ENCODE data around the gene FUNDC2.

The FUNDC2 gene

GRCh38 chrX:155056471-155056870, 29.8 kb downstream of the FUNDC2 start:
- Histone ChIP-seq H3K4me1 (ENCODE audit: insufficient read depth, low read length) (peaks cover 7% of the 10 kb centered on the region; the same call in 1 of the 2 replicates), H3K36me3 (ENCODE audit: insufficient read depth, low read depth, low read length) (peaks cover 17% of the 10 kb centered on the region), H3K27ac (ENCODE audit: low read length) (no peak overlapping the region), H3K9me3 (ENCODE audit: insufficient read depth, low read depth, low read length) (no peaks in the 10 kb centered on the region), H3K27me3 (ENCODE audit: insufficient read depth, low read length) (no peaks in the 10 kb centered on the region), H3K4me3 (ENCODE audit: low read length) (no peak overlapping the region), H3K9ac (ENCODE audit: low read depth, low read length) (no peak overlapping the region)

GRCh38 chrX:155056877-155057792, 30.5 kb downstream of the FUNDC2 start:
- Histone ChIP-seq H3K27ac (ENCODE audit: low read length) (no peak overlapping the region), H3K9me3 (ENCODE audit: insufficient read depth, low read depth, low read length) (no peaks in the 10 kb centered on the region), H3K4me3 (ENCODE audit: low read length) (peak overlapping the region; percentile 50), H3K27me3 (ENCODE audit: insufficient read depth, low read length) (no peaks in the 10 kb centered on the region), H3K9ac (ENCODE audit: low read depth, low read length) (peak overlapping the region; percentile 61; the same call in 1 of the 2 replicates), H3K36me3 (ENCODE audit: insufficient read depth, low read depth, low read length) (peaks cover 12% of the 10 kb centered on the region), H3K4me1 (ENCODE audit: insufficient read depth, low read length) (peaks cover 7% of the 10 kb centered on the region; the same call in 1 of the 2 replicates)

GRCh38 chrX:155061760-155062159, 35.1 kb downstream of the FUNDC2 start:
- no peak overlapping the region for H3K9ac ChIP-seq (ENCODE audit: low read depth, low read length)
- H3K27me3 ChIP-seq (ENCODE audit: insufficient read depth, low read length): no peaks in the 10 kb centered on the region
- H3K9me3 ChIP-seq (ENCODE audit: insufficient read depth, low read depth, low read length): no peaks in the 10 kb centered on the region

GRCh38 chrX:155065035-155065734, 38.5 kb downstream of the FUNDC2 start:
- Histone ChIP-seq H3K4me3 (ENCODE audit: low read length) (no peak overlapping the region), H3K9me3 (ENCODE audit: insufficient read depth, low read depth, low read length) (no peaks in the 10 kb centered on the region), H3K27me3 (ENCODE audit: insufficient read depth, low read length) (no peaks in the 10 kb centered on the region), H3K9ac (ENCODE audit: low read depth, low read length) (no peak overlapping the region), H3K4me1 (ENCODE audit: insufficient read depth, low read length) (no peaks in the 10 kb centered on the region), H3K36me3 (ENCODE audit: insufficient read depth, low read depth, low read length) (peaks cover 4% of the 10 kb centered on the region), H3K27ac (ENCODE audit: low read length) (no peak overlapping the region)

More at GRCh38 chrX:155061760-155062159, 35.1 kb downstream of the FUNDC2 start:
- H3K27ac ChIP-seq (ENCODE audit: low read length): no peak overlapping the region
- H3K4me1 ChIP-seq (ENCODE audit: insufficient read depth, low read length): peaks cover 5% of the 10 kb centered on the region; the same call in 1 of the 2 replicates
- H3K36me3 ChIP-seq (ENCODE audit: insufficient read depth, low read depth, low read length): peaks cover 4% of the 10 kb centered on the region
- H3K4me3 ChIP-seq (ENCODE audit: low read length): no peak overlapping the region

- Histone ChIP-seq H3K27me3 (ENCODE audit: insufficient read depth, low read length) (no peaks in the 10 kb centered on the region), H3K36me3 (ENCODE audit: insufficient read depth, low read depth, low read length) (peaks cover under 1% of the 10 kb centered on the region; the same call in 1 of the 2 replicates), H3K9me3 (ENCODE audit: insufficient read depth, low read depth, low read length) (no peaks in the 10 kb centered on the region), H3K27ac (ENCODE audit: low read length) (no peak overlapping the region), H3K9ac (ENCODE audit: low read depth, low read length) (no peak overlapping the region), H3K4me3 (ENCODE audit: low read length) (no peak overlapping the region), H3K4me1 (ENCODE audit: insufficient read depth, low read length) (no peaks in the 10 kb centered on the region)
Measured at GRCh38 chrX:155068165-155068564, 41.5 kb downstream of the FUNDC2 start.

- Histone ChIP-seq H3K4me3 (ENCODE audit: low read length) (peak overlapping the region; percentile 90; the same call in 1 of the 2 replicates), H3K27ac (ENCODE audit: low read length) (no peak overlapping the region), H3K27me3 (ENCODE audit: insufficient read depth, low read length) (no peaks in the 10 kb centered on the region), H3K4me1 (ENCODE audit: insufficient read depth, low read length) (no peaks in the 10 kb centered on the region), H3K9me3 (ENCODE audit: insufficient read depth, low read depth, low read length) (no peaks in the 10 kb centered on the region), H3K9ac (ENCODE audit: low read depth, low read length) (peak overlapping the region; percentile 88; the same call in 1 of the 2 replicates), H3K36me3 (ENCODE audit: insufficient read depth, low read depth, low read length) (peaks cover 11% of the 10 kb centered on the region; the same call in 1 of the 2 replicates)
Measured at GRCh38 chrX:155069414-155069813, 42.8 kb downstream of the FUNDC2 start.

GRCh38 chrX:155070038-155070437, 43.4 kb downstream of the FUNDC2 start:
- no peaks in the 10 kb centered on the region for H3K9me3 ChIP-seq (ENCODE audit: insufficient read depth, low read depth, low read length)
- H3K4me3 ChIP-seq (ENCODE audit: low read length): peak overlapping the region; percentile 90
- no peak overlapping the region for H3K27ac ChIP-seq (ENCODE audit: low read length)
- H3K9ac ChIP-seq (ENCODE audit: low read depth, low read length): peak overlapping the region; percentile 88; the same call in 1 of the 2 replicates
- H3K27me3 ChIP-seq (ENCODE audit: insufficient read depth, low read length): no peaks in the 10 kb centered on the region
- H3K36me3 ChIP-seq (ENCODE audit: insufficient read depth, low read depth, low read length): peaks cover 16% of the 10 kb centered on the region; the same call in 1 of the 2 replicates
- no peaks in the 10 kb centered on the region for H3K4me1 ChIP-seq (ENCODE audit: insufficient read depth, low read length)

- no peaks in the 10 kb centered on the region for H3K4me1 ChIP-seq (ENCODE audit: insufficient read depth, low read length)
- no peaks in the 10 kb centered on the region for H3K9me3 ChIP-seq (ENCODE audit: insufficient read depth, low read depth, low read length)
- peak overlapping the region; percentile 88; the same call in 1 of the 2 replicates for H3K9ac ChIP-seq (ENCODE audit: low read depth, low read length)
- peak overlapping the region; percentile 77 for H3K27ac ChIP-seq (ENCODE audit: low read length)
- peak overlapping the region; percentile 90 for H3K4me3 ChIP-seq (ENCODE audit: low read length)
- no peaks in the 10 kb centered on the region for H3K27me3 ChIP-seq (ENCODE audit: insufficient read depth, low read length)
- H3K36me3 ChIP-seq (ENCODE audit: insufficient read depth, low read depth, low read length): peaks cover 22% of the 10 kb centered on the region
Measured at GRCh38 chrX:155070663-155070974, 44.0 kb downstream of the FUNDC2 start.

- Histone ChIP-seq H3K9me3 (ENCODE audit: insufficient read depth, low read depth, low read length) (no peaks in the 10 kb centered on the region), H3K4me3 (ENCODE audit: low read length) (peak within 1 kb of the TSS; percentile 92), H3K36me3 (ENCODE audit: insufficient read depth, low read depth, low read length) (peaks cover 27% of the 10 kb centered on the region), H3K9ac (ENCODE audit: low read depth, low read length) (peak within 1 kb of the TSS; percentile 90), H3K4me1 (ENCODE audit: insufficient read depth, low read length) (no peaks in the 10 kb centered on the region), H3K27me3 (ENCODE audit: insufficient read depth, low read length) (no peaks in the 10 kb centered on the region), H3K27ac (ENCODE audit: low read length) (peak within 1 kb of the TSS; percentile 77)
Measured at GRCh38 chrX:155070975-155071693, 44.5 kb downstream of the FUNDC2 start, which contains the start of the genes BRCC3, CMC4 and MTCP1. BRCC3 (plus strand) TSS chrX:155071508; CDS start chrX:155071528, 20 bp downstream. CMC4 (minus strand) TSS chrX:155071136; CDS start chrX:155064023, 7,113 bp downstream. MTCP1 (minus strand) TSS chrX:155071136; CDS start chrX:155066010, 5,126 bp downstream.

- peak overlapping the region; percentile 92 for H3K4me3 ChIP-seq (ENCODE audit: low read length)
- H3K9ac ChIP-seq (ENCODE audit: low read depth, low read length): peak overlapping the region; percentile 90
- no peak overlapping the region for H3K27ac ChIP-seq (ENCODE audit: low read length)
- no peaks in the 10 kb centered on the region for H3K27me3 ChIP-seq (ENCODE audit: insufficient read depth, low read length)
- H3K9me3 ChIP-seq (ENCODE audit: insufficient read depth, low read depth, low read length): no peaks in the 10 kb centered on the region
- peaks cover 31% of the 10 kb centered on the region for H3K36me3 ChIP-seq (ENCODE audit: insufficient read depth, low read depth, low read length)
- no peaks in the 10 kb centered on the region for H3K4me1 ChIP-seq (ENCODE audit: insufficient read depth, low read length)
Measured at GRCh38 chrX:155071694-155072280, 45.1 kb downstream of the FUNDC2 start.
